Muscle of leg (tissue), 11 donors: ENCODE measurements around the gene RNF207. TPM values are rescaled to one million over a fixed set of nuclear protein-coding genes. Genes with fewer than 3 reads are reported as not detected.
"Not testable (repeated sequence)": the region's sequence is repeated elsewhere in the genome, so short reads cannot be mapped to it uniquely, and the experiment has no call there.

Experiments used
- DNase-seq: peaks from one replicate; pipeline ENCODE4 v3.0.0; 2013
- H3K27ac ChIP-seq: one replicate; pipeline ENCODE4 v1.5.1; 2013; ENCODE audit warnings: mild to moderate bottlenecking, low read length, control low read depth
- H3K27me3 ChIP-seq: one replicate; pipeline ENCODE4 v1.6.1; 2013; ENCODE audit warnings: low read length; ENCODE audit not compliant: control insufficient read depth, insufficient read depth
- H3K36me3 ChIP-seq: one replicate; pipeline ENCODE4 v1.6.1; 2013; ENCODE audit warnings: low read length; ENCODE audit not compliant: control insufficient read depth, insufficient read depth
- H3K4me1 ChIP-seq: one replicate; pipeline ENCODE4 v1.6.1; 2013; ENCODE audit warnings: low read length; ENCODE audit not compliant: control insufficient read depth, insufficient read depth
- H3K4me3 ChIP-seq: one replicate; pipeline ENCODE4 v1.5.1; 2013; ENCODE audit warnings: low read length, control low read depth
- H3K9me3 ChIP-seq: replicated peaks from 2 replicates; pipeline ENCODE4 v1.6.1; 2013; ENCODE audit warnings: low read depth, low read length; ENCODE audit not compliant: control insufficient read depth
- WGBS: methylation state at CpG from one replicate; pipeline ENCODE4 v1.1.5; 2013; ENCODE audit warnings: missing lambda C conversion rate; ENCODE audit not compliant: insufficient coverage; 5-methylcytosine and 5-hydroxymethylcytosine counted together
- polyA plus RNA-seq, 8 donors: library from polyadenylated mRNA; unstranded; fragments of 120-200 nt; gene quantifications; one replicate each; pipeline versions ENCODE4 v1.2.1 to v1.2.3, GENCODE V29; 2013; ENCODE audit warnings: inconsistent platforms in 1 of 8, low replicate concordance in 1 of 8; ENCODE audit not compliant: insufficient read length in 8 of 8, insufficient read depth in 1 of 8
- total RNA-seq: library from RNA; stranded (reverse); fragments of 120-200 nt; gene quantifications from one replicate; pipeline ENCODE4 v1.2.4, GENCODE V29; 2013

The RNF207 gene
- total and polyA plus RNA-seq, 9 donors: 13.4 to 41.6 (median 21.7) TPM

- Histone ChIP-seq H3K4me3 (no peak overlapping the region), H3K4me1 (peaks cover 21% of the 10 kb centered on the region), H3K36me3 (peaks cover 36% of the 10 kb centered on the region), H3K27ac (no peak overlapping the region), H3K27me3 (peaks cover 10% of the 10 kb centered on the region), H3K9me3 (no peaks in the 10 kb centered on the region)
- WGBS: 86% methylated on average over 6 of the region's 20 CpGs
- no peak for DNase-seq
Measured at GRCh38 chr1:6212193-6212959, 6.5 kb downstream of the RNF207 start.

GRCh38 chr1:6218375-6219164 is 12.7 kb downstream of the RNF207 start:
- Histone ChIP-seq H3K4me3 (no peak overlapping the region), H3K9me3 (no peaks in the 10 kb centered on the region), H3K36me3 (peaks cover 42% of the 10 kb centered on the region), H3K4me1 (peaks cover 29% of the 10 kb centered on the region), H3K27ac (no peak overlapping the region), H3K27me3 (no peaks in the 10 kb centered on the region)
- DNase-seq: no peak
- WGBS: 68% methylated on average over 15 of the region's 16 CpGs

- H3K27ac ChIP-seq, H3K4me3 ChIP-seq, H3K27me3 ChIP-seq, DNase-seq, H3K9me3 ChIP-seq: not testable (repeated sequence)
- 97% methylated on average over 4 of the region's 11 CpGs for WGBS
- Histone ChIP-seq H3K4me1 (peaks cover 32% of the 10 kb centered on the region), H3K36me3 (peaks cover 45% of the 10 kb centered on the region)
Measured at GRCh38 chr1:6219641-6220040, 13.7 kb downstream of the RNF207 start.

- H3K27me3 ChIP-seq: no peaks in the 10 kb centered on the region
- WGBS: 58% methylated on average over 4 of the region's 8 CpGs
- peaks cover 36% of the 10 kb centered on the region for H3K4me1 ChIP-seq
- DNase-seq: no peak
- no peaks in the 10 kb centered on the region for H3K9me3 ChIP-seq
- H3K27ac ChIP-seq: no peak overlapping the region
- no peak overlapping the region for H3K4me3 ChIP-seq
- H3K36me3 ChIP-seq: peaks cover 50% of the 10 kb centered on the region
Measured at GRCh38 chr1:6220236-6220635, 14.3 kb downstream of the RNF207 start.

GRCh38 chr1:6221210-6221784 is 15.4 kb downstream of the RNF207 start:
- Histone ChIP-seq H3K9me3 (no peaks in the 10 kb centered on the region), H3K27me3 (no peaks in the 10 kb centered on the region), H3K36me3 (peaks cover 57% of the 10 kb centered on the region), H3K27ac (peak overlapping the region; percentile 7), H3K4me3 (no peak overlapping the region), H3K4me1 (peaks cover 36% of the 10 kb centered on the region)
- 93% methylated on average over 8 of the region's 12 CpGs for WGBS
- no peak for DNase-seq

GRCh38 chr1:6222636-6223035 is 16.7 kb downstream of the RNF207 start:
- H3K27me3 ChIP-seq: no peaks in the 10 kb centered on the region
- peaks cover 36% of the 10 kb centered on the region for H3K4me1 ChIP-seq
- H3K36me3 ChIP-seq: peaks cover 57% of the 10 kb centered on the region
- no peak overlapping the region for H3K4me3 ChIP-seq
- peak; percentile 92 for DNase-seq
- peak overlapping the region; percentile 80 for H3K27ac ChIP-seq
- no peaks in the 10 kb centered on the region for H3K9me3 ChIP-seq
- 60% methylated on average over 2 of the region's 6 CpGs for WGBS

- H3K36me3 ChIP-seq: peaks cover 57% of the 10 kb centered on the region
- 95% methylated on average over 4 of the region's 13 CpGs for WGBS
- no peak for DNase-seq
- H3K9me3 ChIP-seq: no peaks in the 10 kb centered on the region
- H3K27ac ChIP-seq: no peak overlapping the region
- H3K4me1 ChIP-seq: peaks cover 32% of the 10 kb centered on the region
- H3K4me3 ChIP-seq: no peak overlapping the region
- H3K27me3 ChIP-seq: no peaks in the 10 kb centered on the region
Measured at GRCh38 chr1:6223617-6224016, 17.7 kb downstream of the RNF207 start.

- DNase-seq: no peak
- peaks cover 27% of the 10 kb centered on the region for H3K4me1 ChIP-seq
- peaks cover 57% of the 10 kb centered on the region for H3K36me3 ChIP-seq
- 87% methylated on average over 12 of the region's 15 CpGs for WGBS
- H3K27me3 ChIP-seq: no peaks in the 10 kb centered on the region
- H3K27ac ChIP-seq: no peak overlapping the region
- H3K9me3 ChIP-seq: no peaks in the 10 kb centered on the region
- H3K4me3 ChIP-seq: no peak overlapping the region
Measured at GRCh38 chr1:6224718-6225117, 18.8 kb downstream of the RNF207 start.

GRCh38 chr1:6225651-6226050 is 19.7 kb downstream of the RNF207 start:
- Histone ChIP-seq H3K9me3 (no peaks in the 10 kb centered on the region), H3K36me3 (peaks cover 61% of the 10 kb centered on the region), H3K4me1 (peaks cover 24% of the 10 kb centered on the region)

GRCh38 chr1:6233376-6233775 is 27.5 kb downstream of the RNF207 start:
- no peak for DNase-seq

More at GRCh38 chr1:6225651-6226050, 19.7 kb downstream of the RNF207 start:
- 86% methylated on average over 8 of the region's 8 CpGs for WGBS
- DNase-seq: no peak
- H3K27me3 ChIP-seq: no peaks in the 10 kb centered on the region
- no peak overlapping the region for H3K27ac ChIP-seq
- H3K4me3 ChIP-seq: no peak overlapping the region

More at GRCh38 chr1:6233376-6233775, 27.5 kb downstream of the RNF207 start:
- Histone ChIP-seq H3K4me1 (peaks cover 16% of the 10 kb centered on the region), H3K4me3 (no peak overlapping the region), H3K36me3 (peaks cover 30% of the 10 kb centered on the region), H3K27ac (no peak overlapping the region), H3K9me3 (no peaks in the 10 kb centered on the region), H3K27me3 (peaks cover 2% of the 10 kb centered on the region)
- no CpG with 5 or more reads among the region's 1 CpG for WGBS
